SU-DHL-6 (cell line): ENCODE data around the gene SLC8A1.

Experiments
- H2AFZ ChIP-seq: fragments of 200-600 bp; sonication (generic); 2 replicates; pipeline ENCODE4 v1.6.1; 2014; ENCODE audit warnings: low read depth, mild to moderate bottlenecking, moderate library complexity, mixed read lengths, antibody characterized with exemption, low read length; ENCODE audit not compliant: severe bottlenecking
- H3F3A ChIP-seq: fragments of 200-600 bp; shearing (Covaris generic); 2 replicates; pipeline ENCODE4 v1.6.0; 2016; ENCODE audit warnings: antibody characterized with exemption, mild to moderate bottlenecking; ENCODE audit not compliant: insufficient read depth
- H3K27ac ChIP-seq: fragments of 200-600 bp; sonication (generic); 2 replicates; pipeline ENCODE4 v1.5.1; 2016; ENCODE audit warnings: low read depth, mild to moderate bottlenecking, low read length, moderate library complexity, mixed read lengths
- H3K27me3 ChIP-seq: fragments of 200-600 bp; sonication (generic), shearing (Covaris generic); 2 replicates; pipeline ENCODE4 v1.6.0; 2014; ENCODE audit warnings: mild to moderate bottlenecking, low read length
- H3K36me3 ChIP-seq: fragments of 200-600 bp; sonication (generic); 2 replicates; pipeline ENCODE4 v1.6.1; 2014; ENCODE audit warnings: mild to moderate bottlenecking, low read length, mixed read lengths
- H3K4me2 ChIP-seq: fragments of 300-600, 200-600 bp; shearing (Covaris generic), sonication (generic); 2 replicates; pipeline ENCODE4 v1.6.0; 2014; ENCODE audit warnings: low read length, low read depth, mild to moderate bottlenecking; ENCODE audit not compliant: poor library complexity, severe bottlenecking
- H3K4me3 ChIP-seq: fragments of 200-600 bp; sonication (generic); 2 replicates; pipeline ENCODE4 v1.5.1; 2014; ENCODE audit warnings: antibody characterized with exemption, low read length, mild to moderate bottlenecking, mixed read lengths; ENCODE audit not compliant: insufficient read depth, poor library complexity, severe bottlenecking
- H3K79me2 ChIP-seq: fragments of 200-600 bp; sonication (generic); 2 replicates; pipeline ENCODE4 v1.6.1; 2014; ENCODE audit warnings: mild to moderate bottlenecking, low read length, moderate library complexity; ENCODE audit not compliant: insufficient read depth
- H3K9ac ChIP-seq: fragments of 200-600 bp; sonication (generic); 2 replicates; pipeline ENCODE4 v1.7.0; 2014; ENCODE audit warnings: mild to moderate bottlenecking, low read length
- H3K9me2 ChIP-seq: fragments of 200-600 bp; sonication (generic); replicated peaks from 2 replicates; pipeline ENCODE4 v1.6.1; 2014; ENCODE audit warnings: low read length; ENCODE audit not compliant: insufficient read depth
- H3K9me3 ChIP-seq: fragments of 200-600 bp; sonication (generic); 2 replicates; pipeline ENCODE4 v1.6.1; 2014; ENCODE audit warnings: low read length, mixed read lengths; ENCODE audit not compliant: insufficient read depth
- H4K20me1 ChIP-seq: fragments of 200-600 bp; sonication (generic); 2 replicates; pipeline ENCODE4 v1.6.1; 2014; ENCODE audit warnings: low read depth, mild to moderate bottlenecking, antibody characterized with exemption, low read length, moderate library complexity, mixed read lengths
- EZH2phosphoT487 ChIP-seq: fragments of 200-600 bp; sonication (generic), shearing (Covaris generic); conservative IDR thresholded peaks from 2 replicates; pipeline ENCODE4 v1.6.1; 2018; ENCODE audit warnings: mild to moderate bottlenecking, antibody characterized with exemption, low read length, moderate library complexity, mixed read lengths
- TF ChIP-seq, protein P1 (sequence below): fragments of 200-600 bp; sonication (generic); IDR thresholded peaks from one replicate; pipeline ENCODE4 v1.5.1; 2017; ENCODE audit warnings: antibody characterized with exemption, mild to moderate bottlenecking, low read length, moderate library complexity; ENCODE audit not compliant: insufficient read depth, poor library complexity, severe bottlenecking

SLC8A1 gene

DNA sequence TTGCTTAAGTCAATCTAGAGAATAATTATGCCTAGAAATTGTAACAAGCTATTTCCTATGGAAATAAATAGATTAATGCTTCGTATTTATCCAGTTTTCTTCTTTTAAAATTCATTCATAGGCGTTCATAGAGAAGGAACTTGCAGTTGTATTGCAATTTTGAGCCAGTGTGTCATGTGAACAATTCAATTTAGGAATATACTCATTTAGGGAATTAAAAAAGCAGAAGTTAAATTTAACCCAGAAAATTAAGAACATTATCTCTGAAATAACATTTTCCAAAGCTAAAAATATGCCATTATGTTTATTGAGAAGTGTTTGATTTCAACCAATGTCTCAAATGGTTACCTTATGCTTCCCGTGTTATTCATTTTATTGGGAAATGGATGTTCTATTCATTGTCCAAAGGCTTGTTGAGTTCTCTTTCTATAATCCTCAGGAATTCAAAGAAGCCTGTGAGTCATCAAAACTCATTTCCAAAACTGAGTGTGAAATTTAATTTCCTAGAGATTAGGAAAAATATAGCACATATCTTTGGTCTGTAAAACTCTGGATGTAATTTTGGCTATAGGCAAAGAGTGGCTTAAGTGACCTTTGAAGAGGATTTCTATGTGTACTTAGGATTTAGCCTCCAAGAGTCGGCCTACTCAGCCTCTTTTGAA, 99.7 kb downstream of the SLC8A1 start:
- no peak overlapping the region for H3K4me2 ChIP-seq
- H2AFZ ChIP-seq: no peak overlapping the region
- no peak overlapping the region for H3K27ac ChIP-seq
- no peak for TF ChIP-seq EZH2phosphoT487
- TF ChIP-seq, protein P1, sequence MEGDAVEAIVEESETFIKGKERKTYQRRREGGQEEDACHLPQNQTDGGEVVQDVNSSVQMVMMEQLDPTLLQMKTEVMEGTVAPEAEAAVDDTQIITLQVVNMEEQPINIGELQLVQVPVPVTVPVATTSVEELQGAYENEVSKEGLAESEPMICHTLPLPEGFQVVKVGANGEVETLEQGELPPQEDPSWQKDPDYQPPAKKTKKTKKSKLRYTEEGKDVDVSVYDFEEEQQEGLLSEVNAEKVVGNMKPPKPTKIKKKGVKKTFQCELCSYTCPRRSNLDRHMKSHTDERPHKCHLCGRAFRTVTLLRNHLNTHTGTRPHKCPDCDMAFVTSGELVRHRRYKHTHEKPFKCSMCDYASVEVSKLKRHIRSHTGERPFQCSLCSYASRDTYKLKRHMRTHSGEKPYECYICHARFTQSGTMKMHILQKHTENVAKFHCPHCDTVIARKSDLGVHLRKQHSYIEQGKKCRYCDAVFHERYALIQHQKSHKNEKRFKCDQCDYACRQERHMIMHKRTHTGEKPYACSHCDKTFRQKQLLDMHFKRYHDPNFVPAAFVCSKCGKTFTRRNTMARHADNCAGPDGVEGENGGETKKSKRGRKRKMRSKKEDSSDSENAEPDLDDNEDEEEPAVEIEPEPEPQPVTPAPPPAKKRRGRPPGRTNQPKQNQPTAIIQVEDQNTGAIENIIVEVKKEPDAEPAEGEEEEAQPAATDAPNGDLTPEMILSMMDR: no peak
- H3K4me3 ChIP-seq: no peak overlapping the region
- no peaks in the 10 kb centered on the region for H3K79me2 ChIP-seq
- no peaks in the 10 kb centered on the region for H3K36me3 ChIP-seq
- H3K9me2 ChIP-seq: no peaks in the 10 kb centered on the region
- H3K27me3 ChIP-seq: no peaks in the 10 kb centered on the region
- no peaks in the 10 kb centered on the region for H3F3A ChIP-seq
- H4K20me1 ChIP-seq: no peaks in the 10 kb centered on the region
- no peak overlapping the region for H3K9ac ChIP-seq
- no peaks in the 10 kb centered on the region for H3K9me3 ChIP-seq

DNA sequence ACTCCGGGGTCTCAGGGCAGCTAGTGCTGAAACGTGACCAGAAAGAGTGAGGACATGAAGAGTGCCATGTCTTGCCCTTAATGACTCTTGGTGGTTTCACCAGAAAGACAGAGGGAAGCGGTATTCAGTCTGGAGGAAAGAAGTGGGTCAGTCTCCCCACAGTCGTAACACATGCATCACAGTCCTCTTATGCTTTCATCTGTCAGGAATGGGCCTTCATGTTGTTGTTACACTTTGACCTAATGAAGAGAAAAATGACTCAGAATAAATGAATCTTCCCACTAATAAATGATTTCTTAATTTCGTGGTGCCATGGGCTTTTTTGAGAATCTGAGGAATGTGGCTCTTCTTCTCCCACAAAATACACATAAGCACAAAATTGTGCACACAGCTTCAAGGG, 103.2 kb downstream of the SLC8A1 start:
- Histone ChIP-seq H3K9ac (no peak overlapping the region), H3F3A (no peaks in the 10 kb centered on the region), H3K27ac (no peak overlapping the region), H3K9me2 (no peaks in the 10 kb centered on the region), H3K79me2 (no peaks in the 10 kb centered on the region), H4K20me1 (no peaks in the 10 kb centered on the region), H3K36me3 (no peaks in the 10 kb centered on the region), H3K4me2 (no peak overlapping the region), H3K4me3 (no peak overlapping the region), H3K27me3 (no peaks in the 10 kb centered on the region), H3K9me3 (no peaks in the 10 kb centered on the region), H2AFZ (no peak overlapping the region)
- TF ChIP-seq, protein P1: no peak
- TF ChIP-seq EZH2phosphoT487: no peak

DNA sequence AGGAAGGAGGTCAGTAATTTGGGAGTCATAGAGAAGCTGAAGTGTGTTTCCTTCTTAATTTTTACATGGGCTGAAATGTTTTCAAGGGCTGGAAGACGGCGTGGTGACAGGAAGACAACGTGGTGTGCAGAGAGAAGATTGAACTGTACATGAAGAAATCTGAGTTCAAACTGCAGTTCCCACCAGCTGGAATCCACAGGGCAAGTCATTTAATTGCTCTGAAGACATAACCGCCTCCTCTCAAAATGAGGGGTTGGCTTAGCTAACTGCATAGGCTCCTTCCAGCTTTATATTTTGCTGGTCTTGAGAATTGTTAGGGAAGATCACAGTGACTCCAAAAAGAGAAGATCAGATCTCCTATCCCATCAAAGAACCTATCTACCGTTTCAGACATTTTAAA, 103.9 kb downstream of the SLC8A1 start:
- TF ChIP-seq, protein P1: no peak
- TF ChIP-seq EZH2phosphoT487: no peak
- H3K4me2 ChIP-seq: no peak overlapping the region
- no peaks in the 10 kb centered on the region for H3K9me3 ChIP-seq
- H3K4me3 ChIP-seq: no peak overlapping the region
- H3K9me2 ChIP-seq: no peaks in the 10 kb centered on the region
- H3F3A ChIP-seq: no peaks in the 10 kb centered on the region
- H2AFZ ChIP-seq: no peak overlapping the region
- H3K27ac ChIP-seq: no peak overlapping the region
- no peaks in the 10 kb centered on the region for H3K27me3 ChIP-seq
- H3K36me3 ChIP-seq: no peaks in the 10 kb centered on the region
- H3K79me2 ChIP-seq: no peaks in the 10 kb centered on the region
- no peaks in the 10 kb centered on the region for H4K20me1 ChIP-seq
- no peak overlapping the region for H3K9ac ChIP-seq
